K562 (cell line): ENCODE data around the gene TEX13B. TPM values are rescaled to one million over a fixed set of nuclear protein-coding genes. Genes with fewer than 3 reads are reported as not detected.

Source experiments
- ATAC-seq: fragments of 200-7000 bp; cut with Tn5 transposase; 3 replicates; pipeline ENCODE4 v1.9.1; 2020; ENCODE audit warnings: moderate library complexity
- BruUV-seq: library from RNA; stranded (reverse); fragments of 400-500 nt; replicated peaks from 2 replicates; lab custom pipeline; 2021; lab: Mats Ljungman, UMichigan
- CTCF ChIA-PET: fragments of 300-600 bp; formaldehyde crosslinking; extraction: SDS; loops from one replicate; lab custom pipeline; 2021; ENCODE audit warnings: low intra/inter-chr PET ratio; lab: Yijun Ruan, JAX
- POLR2A ChIA-PET: fragments of 300-600, 350-650 bp; sonication (Branson Sonifier 250); formaldehyde crosslinking; extraction: SDS; loops from one replicate; lab custom pipeline; 2021; ENCODE audit warnings: antibody characterized with exemption, inconsistent platforms; lab: Yijun Ruan, JAX
- DNase-seq, 4 experiments: peaks; one replicate each; pipeline versions ENCODE4 v3.0.0 to v3.0.0-alpha.2; 2011 to 2018; ENCODE audit warnings: low spot score in 3 of 4, mixed read lengths in 3 of 4; ENCODE audit errors: extremely low read depth in 1 of 4
- FAIRE-seq: peaks from 2 replicates; lab custom pipeline; 2011; peaks lifted over from hg19 to GRCh38; lab: Jason Lieb, UNC
- H2AFZ ChIP-seq: 2 replicates; pipeline ENCODE4 v1.6.0; 2011; ENCODE audit warnings: low read depth, low read length, control low read depth, inconsistent platforms
- H3K27ac ChIP-seq: fragments of 200-600 bp; 3 replicates; pipeline ENCODE4 v1.8.0; 2011; ENCODE audit warnings: low read depth, mild to moderate bottlenecking, control low read depth, inconsistent platforms, low read length, moderate library complexity, mixed read lengths; ENCODE audit errors: extremely low read depth
- H3K27me3 ChIP-seq, 2 experiments: fragments of 300-600 bp in 1 of 2; 2 replicates in 1 of 2; 3 replicates in 1 of 2; pipeline versions ENCODE4 v1.6.0 to v1.8.0; 2011; ENCODE audit warnings: inconsistent platforms in 2 of 2, low read length in 2 of 2, mild to moderate bottlenecking in 1 of 2, mixed read lengths in 1 of 2, moderate library complexity in 1 of 2; ENCODE audit not compliant: control insufficient read depth in 2 of 2, insufficient read depth in 2 of 2
- H3K36me3 ChIP-seq: fragments of 300-600 bp; 3 replicates; pipeline ENCODE4 v1.8.0; 2011; ENCODE audit warnings: mild to moderate bottlenecking, low read length, inconsistent platforms; ENCODE audit not compliant: control insufficient read depth, insufficient read depth
- H3K4me1 ChIP-seq, 2 experiments: fragments of 200-600 bp in 1 of 2; replicated peaks in 1 of 2; 2 replicates in 1 of 2; 3 replicates in 1 of 2; pipeline versions ENCODE4 v1.5.1 to v1.8.0; 2011; ENCODE audit warnings: inconsistent platforms in 2 of 2, low read length in 2 of 2, mild to moderate bottlenecking in 1 of 2, mixed read lengths in 1 of 2, moderate library complexity in 1 of 2; ENCODE audit not compliant: control insufficient read depth in 2 of 2, insufficient read depth in 2 of 2
- H3K4me2 ChIP-seq: 2 replicates; pipeline ENCODE4 v1.6.1; 2011; ENCODE audit warnings: low read length, control low read depth, inconsistent platforms, mixed read lengths; ENCODE audit not compliant: insufficient read depth
- H3K4me3 ChIP-seq: fragments of 200-600 bp; sonication (generic), shearing (Covaris generic); 2 replicates; pipeline ENCODE4 v1.5.1; 2016; ENCODE audit warnings: control low read depth, inconsistent platforms
- H3K79me2 ChIP-seq: fragments of 200-600 bp; 3 replicates; pipeline ENCODE4 v1.8.0; 2011; ENCODE audit warnings: low read length, inconsistent platforms; ENCODE audit not compliant: control insufficient read depth, insufficient read depth
- H3K9ac ChIP-seq, 2 experiments: 2 replicates each; pipeline versions ENCODE4 v1.6.0 to v1.6.1; 2011; ENCODE audit warnings: low read depth in 2 of 2, low read length in 2 of 2, control low read depth in 1 of 2, inconsistent platforms in 1 of 2, mild to moderate bottlenecking in 1 of 2, mixed read lengths in 1 of 2; ENCODE audit not compliant: insufficient read depth in 1 of 2
- H3K9me1 ChIP-seq: one replicate; pipeline ENCODE4 v1.6.0; 2011; ENCODE audit warnings: inconsistent platforms, mild to moderate bottlenecking, low read length, moderate library complexity; ENCODE audit not compliant: control insufficient read depth, insufficient read depth
- H3K9me3 ChIP-seq: replicated peaks from 2 replicates; pipeline ENCODE4 v1.5.1; 2011; ENCODE audit warnings: low read depth, low read length, inconsistent platforms; ENCODE audit not compliant: control insufficient read depth, insufficient read depth
- H4K20me1 ChIP-seq: replicated peaks from 2 replicates; pipeline ENCODE4 v1.6.1; 2011; ENCODE audit warnings: low read length, inconsistent platforms, mixed read lengths; ENCODE audit not compliant: control insufficient read depth, insufficient read depth
- NCOA2 ChIP-seq, 2 experiments: fragments of 450-650 bp; IDR thresholded peaks; 2 replicates each; pipeline ENCODE4 v1.6.1; 2018; ENCODE audit warnings: mild to moderate bottlenecking in 2 of 2, moderate library complexity in 1 of 2; ENCODE audit not compliant: partially characterized antibody in 2 of 2
- PHTF2 ChIP-seq: fragments of 250-450 bp; sonication (Bioruptor Pico); IDR thresholded peaks from 2 replicates; pipeline ENCODE4 v1.5.0; 2021; ENCODE audit warnings: mild to moderate bottlenecking
- PTRF ChIP-seq: fragments of 450-650 bp; IDR thresholded peaks from 2 replicates; pipeline ENCODE4 v1.6.1; 2016; ENCODE audit warnings: mild to moderate bottlenecking, missing genetic modification characterization, missing compliant biosample characterization
- ZBTB34 ChIP-seq: fragments of 250-450 bp; sonication (Bioruptor Pico); IDR thresholded peaks from 2 replicates; pipeline ENCODE4 v1.8.0; 2021; ENCODE audit warnings: mild to moderate bottlenecking, moderate library complexity
- ZNF277 ChIP-seq: fragments of 250-450 bp; sonication (Bioruptor Pico); IDR thresholded peaks from 2 replicates; pipeline ENCODE4 v1.8.0; 2022; ENCODE audit warnings: inconsistent platforms, mild to moderate bottlenecking, moderate library complexity, borderline replicate concordance
- ZNF449 ChIP-seq: fragments of 250-450 bp; sonication (Bioruptor Pico); IDR thresholded peaks from 2 replicates; pipeline ENCODE4 v1.8.0; 2022; ENCODE audit warnings: moderate library complexity, mild to moderate bottlenecking, inconsistent platforms
- ZNF780A ChIP-seq: fragments of 250-450 bp; sonication (Bioruptor Pico); IDR thresholded peaks from 2 replicates; pipeline ENCODE4 v1.5.0; 2021; ENCODE audit warnings: mild to moderate bottlenecking
- WGBS: fragments of 100-300 bp; shearing (Covaris generic); methylation state at CpG from one replicate; pipeline ENCODE4 v1.1.6; 2016; ENCODE audit warnings: low coverage, mixed read lengths; ENCODE audit not compliant: insufficient coverage; ENCODE audit errors: missing lambda C conversion rate; 5-methylcytosine and 5-hydroxymethylcytosine counted together
- in situ Hi-C: fragments of 300-500 bp; cut with MboI; formaldehyde crosslinking; loops from 4 replicates; pipeline ENCODE4 v1.15.0; 2018; ENCODE audit warnings: inconsistent platforms, mixed read lengths
- intact Hi-C: fragments of 100-400 bp; cut with micrococcal nuclease; formaldehyde crosslinking; loops from 2 replicates; pipeline ENCODE4 v1.14.2; 2022
- polyA plus RNA-seq, 8 experiments: library from polyadenylated mRNA; depleted of rRNA in 4 of 8; stranded (reverse) in 5 of 8; unstranded in 3 of 8; fragments of >200 nt; fragmentation: Nextera tagmentation in 2 of 8; fragmentation: Illumina TruSeq in 1 of 8; extraction: Ambion mirVana in 2 of 8; extraction: Trizol in 1 of 8; gene quantifications; 2 replicates each; pipeline versions ENCODE4 v1.2.1 to v1.2.3, GENCODE V29; 2011 to 2014; ENCODE audit warnings: inconsistent platforms in 1 of 8, missing spikeins in 1 of 8
- total RNA-seq, 7 experiments: library from RNA; depleted of rRNA in 6 of 7; stranded (reverse); fragments of >200 nt in 6 of 7; fragmentation: Illumina TruSeq in 2 of 7; extraction: Trizol in 2 of 7; gene quantifications; 2 replicates each; pipeline versions ENCODE4 v1.2.1 to v1.2.3, GENCODE V29; 2011 to 2021; ENCODE audit warnings: low replicate concordance in 1 of 7
- TF ChIP-seq, protein P1 (sequence below): fragments of 450-650 bp; IDR thresholded peaks from 2 replicates; pipeline ENCODE4 v1.6.1; 2016; ENCODE audit warnings: low read depth, mild to moderate bottlenecking, moderate library complexity

Gene TEX13B
- total and polyA plus RNA-seq, 9 of the 15 experiments (the other 6 are each of a cell fraction or from before 2014, with no cell fraction given), result not detected

GRCh38 chrX:108025376-108025775 lies 43.2 kb upstream of the TEX13B start:
- Histone ChIP-seq H3K9ac (no peak overlapping the region), H3K36me3 (no peaks in the 10 kb centered on the region), H3K9me3 (no peaks in the 10 kb centered on the region), H3K4me2 (no peak overlapping the region), H3K4me3 (no peak overlapping the region), H2AFZ (no peak overlapping the region), H3K4me1 (no peaks in the 10 kb centered on the region), H3K79me2 (no peaks in the 10 kb centered on the region), H4K20me1 (no peaks in the 10 kb centered on the region), H3K27me3 (no peaks in the 10 kb centered on the region), H3K27ac (no peak overlapping the region), H3K9me1 (no peaks in the 10 kb centered on the region)
- in situ Hi-C loops, result no loop called here
- ATAC-seq (no peak), DNase-seq (no peak), FAIRE-seq (no peak)
- intact Hi-C loops, result loop anchor here (10.0 kb wide), 1 partner anchor 509 kb away; no protein-coding TSS in a partner anchor
- WGBS, result 11% methylated on average over 1 of the region's 1 CpG
- TF ChIP-seq ZNF449 (CRISPR knock-in tag) (no peak), ZNF780A (CRISPR knock-in tag) (no peak), PTRF (tag) (no peak), PHTF2 (CRISPR knock-in tag) (no peak), NCOA2 (IDR thresholded peaks at IDR 0.05; ENCODE audit: partially characterized antibody in 2 of 2) (no peak), ZNF277 (CRISPR knock-in tag) (no peak), ZBTB34 (CRISPR knock-in tag) (no peak)
- TF ChIP-seq, protein P1, sequence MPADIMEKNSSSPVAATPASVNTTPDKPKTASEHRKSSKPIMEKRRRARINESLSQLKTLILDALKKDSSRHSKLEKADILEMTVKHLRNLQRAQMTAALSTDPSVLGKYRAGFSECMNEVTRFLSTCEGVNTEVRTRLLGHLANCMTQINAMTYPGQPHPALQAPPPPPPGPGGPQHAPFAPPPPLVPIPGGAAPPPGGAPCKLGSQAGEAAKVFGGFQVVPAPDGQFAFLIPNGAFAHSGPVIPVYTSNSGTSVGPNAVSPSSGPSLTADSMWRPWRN, result no peak
- BruUV-seq, result no TSS peak
- CTCF ChIA-PET, result no interaction called here
- POLR2A ChIA-PET, result no interaction called here
